Stimulated activated CD8-positive, alpha-beta memory T cell treated with anti-CD3 and anti-CD28 coated beads, Interleukin-12 subunit alpha, Interleukin-12 subunit beta, amount 100 ng/mL, for 24 hours (primary cell): ENCODE measurements around the gene ACCSL.

Experiments used
- DNase-seq: peaks from one replicate; pipeline ENCODE4 v3.0.0-alpha.2; 2020; ENCODE audit errors: extremely low read depth

ACCSL gene

DNA sequence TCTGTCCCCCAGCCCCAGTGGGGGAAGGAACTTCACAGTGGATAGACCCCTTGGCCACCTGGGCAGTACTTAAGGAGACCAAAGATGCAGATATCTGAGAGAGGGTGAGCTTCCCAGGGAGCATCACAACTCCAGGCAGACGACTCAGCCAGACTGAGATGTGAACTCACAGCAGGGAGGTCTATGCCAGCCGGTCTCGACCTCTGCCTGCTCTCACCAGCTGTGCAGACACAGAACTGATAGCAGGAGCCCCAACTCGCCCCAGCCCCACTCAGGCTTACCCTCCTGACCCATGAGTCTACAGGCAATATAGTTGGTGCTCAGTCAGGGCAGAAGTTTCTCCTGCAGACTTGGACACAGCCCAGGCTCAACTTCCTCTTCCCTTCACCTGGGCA is 29.7 kb upstream of the ACCSL start:
- no peak for DNase-seq

- no peak for DNase-seq
Observed at GRCh38 chr11:44018829-44019228, 29.0 kb upstream of the ACCSL start.

DNA sequence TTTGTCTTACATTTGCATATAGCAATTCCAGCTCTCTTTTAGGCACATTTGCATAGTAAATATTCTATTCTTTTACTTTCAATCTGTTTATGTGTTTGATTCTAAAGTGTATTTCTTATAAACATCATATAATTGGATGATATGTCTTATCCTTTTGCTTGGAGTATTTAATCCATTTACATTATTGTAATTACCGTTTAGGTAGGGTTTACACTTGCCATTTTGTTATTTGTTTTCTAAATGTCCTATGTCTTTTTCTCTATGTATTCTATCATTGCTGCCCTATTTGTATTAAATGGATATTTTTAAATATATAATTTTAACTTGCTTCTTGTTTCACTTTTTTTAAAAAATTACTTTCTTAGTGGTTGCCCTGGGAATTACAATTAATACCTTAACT is 22.8 kb upstream of the ACCSL start:
- no peak for DNase-seq

- no peak for DNase-seq
Observed at GRCh38 chr11:44025727-44026126, 22.1 kb upstream of the ACCSL start.

DNA sequence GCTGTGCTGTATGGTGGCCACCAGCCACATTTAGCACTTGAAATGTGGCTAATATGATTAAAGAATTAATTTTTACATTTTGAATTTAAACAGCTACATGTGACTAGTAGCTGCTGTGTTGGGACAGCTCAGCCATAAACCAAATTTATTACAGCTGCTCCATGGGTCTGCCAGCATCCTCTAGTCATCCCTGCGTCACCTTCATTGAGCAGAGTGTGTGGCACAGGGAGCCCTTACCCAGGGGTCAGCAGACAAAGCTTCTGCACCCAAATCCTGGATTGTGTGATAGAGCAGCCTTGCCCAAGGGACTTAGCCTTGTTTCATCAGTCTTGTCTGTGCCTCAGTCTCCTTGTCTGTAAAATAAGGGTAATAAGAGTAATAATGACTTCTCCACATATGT is 19.4 kb upstream of the ACCSL start:
- no peak for DNase-seq

- no peak for DNase-seq
Observed at GRCh38 chr11:44028816-44029506, 18.8 kb upstream of the ACCSL start.

DNA sequence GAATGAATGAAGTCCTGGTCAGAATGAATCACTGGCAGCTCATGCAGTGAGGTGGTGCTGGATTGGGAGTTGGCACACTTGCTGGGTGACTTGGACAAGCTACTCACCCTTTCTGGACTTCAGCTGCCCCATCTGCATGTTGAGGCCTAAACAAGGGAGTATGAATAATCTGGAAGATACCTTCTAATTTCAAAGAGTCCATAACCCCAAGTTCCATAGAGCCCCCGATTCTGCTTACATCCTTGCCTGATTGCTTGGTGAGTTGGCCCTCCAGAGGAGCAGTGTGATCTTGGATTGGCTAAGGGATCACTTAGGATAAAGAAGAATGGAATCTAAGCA is 18.3 kb upstream of the ACCSL start:
- no peak for DNase-seq

GRCh38 chr11:44029977-44030911 is 17.5 kb upstream of the ACCSL start:
- DNase-seq, result no peak

GRCh38 chr11:44030996-44031395 is 16.8 kb upstream of the ACCSL start:
- no peak for DNase-seq

DNA sequence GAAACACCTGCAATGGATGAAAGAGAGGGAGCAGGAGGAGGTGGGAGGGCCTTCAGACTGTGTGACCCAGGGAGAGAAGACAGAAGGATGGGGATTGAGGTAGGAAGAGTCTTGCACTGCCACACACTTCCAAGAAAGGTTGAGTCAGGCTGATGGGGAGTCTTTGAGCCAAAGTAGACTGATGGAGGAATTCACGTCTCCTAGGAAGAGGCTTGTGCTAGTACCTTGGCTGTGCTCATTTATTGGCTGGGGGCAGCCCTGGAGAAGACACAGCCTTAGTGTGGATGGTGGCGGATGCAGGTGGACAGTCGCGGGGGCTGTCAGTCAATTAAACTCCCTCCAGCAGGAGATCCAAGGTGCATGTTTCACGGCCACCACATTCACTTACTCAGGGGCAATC is 16.2 kb upstream of the ACCSL start:
- DNase-seq, result no peak

DNA sequence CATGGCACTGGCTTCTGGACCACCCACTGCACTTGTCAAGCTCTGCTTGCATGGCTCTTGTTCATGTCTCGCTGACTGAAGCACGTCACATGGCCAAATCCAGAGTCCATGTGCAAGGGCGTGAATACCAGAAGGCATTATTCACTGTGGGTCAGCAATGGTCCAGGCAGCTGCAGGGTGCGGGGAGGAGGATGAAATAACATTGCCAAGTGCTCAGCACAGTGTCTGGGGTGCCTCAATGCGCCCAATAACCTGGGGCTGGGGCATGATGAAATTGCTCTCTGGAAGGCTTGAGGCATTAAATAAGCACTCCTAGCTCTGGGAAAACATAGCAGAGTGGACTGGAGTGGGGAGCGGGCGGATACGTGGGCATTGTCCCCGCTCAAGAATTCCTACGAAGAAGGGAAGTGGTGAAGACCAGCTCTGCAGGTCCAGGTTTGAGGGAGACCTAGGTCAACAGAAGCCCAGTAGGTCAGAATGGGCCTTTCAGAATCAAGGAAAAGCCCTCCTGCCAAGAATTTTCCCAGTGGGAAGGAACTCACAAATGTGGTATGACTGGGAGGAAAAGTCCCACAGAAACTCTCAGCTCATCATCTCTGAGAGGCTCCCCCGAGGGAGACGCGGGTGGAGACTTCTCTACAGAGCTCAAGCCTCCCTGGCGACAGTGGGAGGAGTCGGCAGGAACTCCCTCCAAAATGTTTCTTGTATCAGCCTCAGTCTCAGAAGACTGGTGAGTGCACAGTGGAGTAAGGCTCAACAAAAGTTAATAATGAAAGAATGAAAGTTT is 15.3 kb upstream of the ACCSL start:
- DNase-seq, result no peak

DNA sequence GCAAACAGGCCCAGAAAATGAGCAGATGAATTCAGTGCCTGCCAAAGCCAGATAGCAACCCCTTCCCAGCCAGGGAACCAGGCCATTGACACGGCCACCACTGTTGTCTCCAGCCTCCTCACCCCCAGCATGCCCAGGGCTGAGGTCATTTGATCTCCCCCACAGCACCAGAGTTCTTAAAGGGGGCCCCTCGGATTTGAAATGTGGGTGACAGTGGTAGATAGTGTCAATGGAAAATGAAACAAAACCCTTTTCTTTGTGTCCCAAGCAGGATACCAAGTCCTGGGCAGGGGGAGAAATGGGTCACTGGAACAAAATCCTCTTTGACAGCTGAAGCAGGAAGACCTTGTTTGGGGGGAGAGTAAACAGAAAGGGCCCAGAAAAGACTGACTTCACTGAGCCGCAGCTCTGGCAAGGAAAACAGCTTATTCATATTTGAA is 14.3 kb upstream of the ACCSL start:
- no peak for DNase-seq

DNA sequence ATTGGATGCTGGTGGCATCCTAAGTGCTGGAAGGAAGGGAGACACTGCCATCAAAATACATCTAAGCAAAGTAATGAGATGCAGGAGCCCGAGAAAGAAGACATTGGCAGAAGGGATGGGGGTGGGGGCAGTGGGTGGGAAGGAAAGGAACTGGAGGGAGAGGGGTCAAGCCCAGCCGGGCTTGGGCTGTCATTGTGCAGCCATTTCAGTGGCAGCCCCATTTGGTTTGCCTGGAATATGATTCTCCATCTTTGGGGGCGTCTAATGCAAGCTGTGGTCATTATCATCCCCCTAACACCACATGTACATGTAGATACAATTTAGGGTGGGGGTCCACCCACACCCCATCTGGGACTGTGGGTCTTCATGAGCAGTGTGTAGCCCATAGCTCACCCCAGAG is 13.9 kb upstream of the ACCSL start:
- no peak for DNase-seq

GRCh38 chr11:44034639-44035038 is 13.1 kb upstream of the ACCSL start:
- DNase-seq, result no peak

DNA sequence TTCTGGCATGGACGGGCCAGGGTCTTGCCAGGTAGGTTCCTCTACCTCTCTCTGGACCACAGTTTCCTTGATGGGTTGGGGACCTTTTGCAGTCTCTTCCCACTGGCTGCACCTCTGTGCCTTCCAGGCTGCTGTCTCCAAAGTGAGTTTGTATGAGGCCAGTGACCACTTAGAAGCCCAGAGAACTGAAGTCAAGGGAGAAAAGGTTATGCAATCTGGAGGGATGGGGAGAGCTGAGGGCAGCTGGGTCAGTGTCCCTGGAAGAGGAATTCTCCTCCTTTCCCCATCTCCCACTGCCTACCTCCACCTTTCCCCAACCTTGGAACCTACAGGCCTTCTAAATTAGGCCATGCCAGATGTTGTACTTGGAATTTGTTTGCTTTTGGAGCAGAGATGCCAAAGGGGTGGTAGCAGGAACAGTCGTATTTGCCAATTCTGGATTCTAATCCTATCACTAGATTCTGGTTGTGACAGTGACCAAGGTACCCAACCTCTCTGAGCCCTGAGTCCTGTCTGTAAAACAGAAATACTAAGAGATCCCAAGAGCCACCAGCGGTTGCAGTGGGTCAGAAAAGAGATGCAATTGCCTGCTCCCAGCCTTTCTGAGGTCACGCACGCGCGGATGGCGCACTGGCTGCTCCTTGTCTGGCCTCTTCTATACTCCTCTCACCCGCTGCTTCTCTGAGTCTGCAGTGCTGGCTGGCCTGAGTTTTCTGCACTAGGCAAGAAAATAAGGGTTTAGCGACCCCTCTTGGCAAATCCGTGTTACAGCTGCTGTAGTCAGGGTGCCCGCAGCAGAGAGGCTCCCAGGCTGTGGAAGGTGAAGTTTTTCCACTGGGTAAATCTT is 10.7 kb upstream of the ACCSL start:
- DNase-seq, result no peak

DNA sequence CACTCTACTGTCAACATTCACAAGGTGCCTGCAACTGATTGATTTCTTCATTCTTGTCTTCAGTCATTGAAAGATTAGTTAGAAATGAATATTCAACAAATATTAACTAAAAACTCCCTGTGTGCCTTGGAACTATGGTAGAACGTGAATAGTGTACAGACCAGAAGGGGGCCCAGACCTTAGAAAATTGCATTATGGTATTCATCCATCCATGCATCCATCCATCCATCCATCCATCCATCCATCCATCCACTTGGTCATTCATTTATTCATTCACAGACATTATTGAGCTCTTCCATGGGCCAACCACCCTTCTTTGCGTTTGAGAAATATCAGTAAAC is 10.2 kb upstream of the ACCSL start:
- no peak for DNase-seq

GRCh38 chr11:44043157-44043556 is 4.6 kb upstream of the ACCSL start:
- DNase-seq, result no peak

- no peak for DNase-seq
Observed at GRCh38 chr11:44046182-44046581, 1.6 kb upstream of the ACCSL start.

GRCh38 chr11:44047298-44047697 is 483 bp upstream of the ACCSL start:
- no peak for DNase-seq

- no peak for DNase-seq
Observed at GRCh38 chr11:44049832-44050231, 2.1 kb downstream of the ACCSL start.

DNA sequence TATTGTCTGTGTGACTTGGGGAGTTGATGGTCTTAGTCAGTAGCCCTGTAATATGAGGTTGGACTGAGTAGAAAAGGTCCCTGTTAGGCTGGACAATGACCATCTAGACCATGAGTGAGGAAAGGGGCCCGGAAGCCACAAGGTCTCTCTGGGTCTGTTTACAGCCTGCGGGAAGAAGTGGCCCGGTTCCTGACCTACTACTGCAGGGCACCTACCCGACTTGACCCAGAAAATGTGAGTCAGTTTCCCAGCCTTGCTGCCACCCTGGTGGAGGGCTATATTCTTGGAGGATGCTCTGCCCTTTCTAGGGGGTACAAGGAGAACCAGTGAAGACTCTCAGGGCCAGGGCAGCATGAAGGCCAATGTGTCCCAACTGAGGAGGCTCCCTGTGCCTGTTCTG is 3.4 kb downstream of the ACCSL start:
- no peak for DNase-seq

- no peak for DNase-seq
Observed at GRCh38 chr11:44057340-44057739, 9.6 kb downstream of the ACCSL start.
